Glomerular endothelial cell (primary cell): Measurements from ENCODE around the gene STK16. TPM values are rescaled to one million over a fixed set of nuclear protein-coding genes. Genes with fewer than 3 reads are reported as not detected.
A peak's percentile ranks its signal among the peaks of the same experiment; 100 is the strongest.
"Not testable (repeated sequence)": the region's sequence is repeated elsewhere in the genome, so short reads cannot be mapped to it uniquely, and the experiment has no call there.

ENCODE experiments used
- DNase-seq: peaks from one replicate; pipeline ENCODE4 v3.0.0-alpha.2; 2011; ENCODE audit warnings: low read depth, low spot score; ENCODE audit errors: extremely low read depth
- total RNA-seq: library from RNA; depleted of rRNA; stranded (reverse); fragments of >200 nt; gene quantifications from 2 replicates; pipeline ENCODE4 v1.2.3, GENCODE V29; 2015

Gene STK16
- 5.6 and 13.7 TPM in 2 replicates for total RNA-seq

- peak; percentile 64 for DNase-seq
Observed at GRCh38 chr2:219245148-219245898, at the start of gene STK16, which contains the start of gene GLB1L. Gene STK16 (plus strand): TSS chr2:219245479. CDS start chr2:219246000, 521 bp downstream. Gene GLB1L (minus strand): TSS chr2:219245444. CDS start chr2:219243573, 1,871 bp downstream.

GRCh38 chr2:219197388-219197787 is 47.9 kb upstream of the STK16 start:
- DNase-seq, result no peak

- no peak for DNase-seq
Observed at GRCh38 chr2:219198974-219199373, 46.3 kb upstream of the STK16 start.

GRCh38 chr2:219199470-219200211 is 45.6 kb upstream of the STK16 start:
- DNase-seq, result no peak

- DNase-seq, result not testable (repeated sequence)
Observed at GRCh38 chr2:219200502-219201326, 44.6 kb upstream of the STK16 start.

- not testable (repeated sequence) for DNase-seq
Observed at GRCh38 chr2:219201331-219201730, 43.9 kb upstream of the STK16 start.

- no peak for DNase-seq
Observed at GRCh38 chr2:219204425-219205164, 40.7 kb upstream of the STK16 start.

- no peak for DNase-seq
Observed at GRCh38 chr2:219205165-219205538, 40.1 kb upstream of the STK16 start.

- no peak for DNase-seq
Observed at GRCh38 chr2:219205981-219206327, 39.3 kb upstream of the STK16 start.

GRCh38 chr2:219206328-219207133 is 38.7 kb upstream of the STK16 start, which contains the start of gene ZFAND2B:
Gene ZFAND2B (plus strand): TSS chr2:219206782. CDS start chr2:219206988, 206 bp downstream.
- no peak for DNase-seq

- no peak for DNase-seq
Observed at GRCh38 chr2:219207134-219207883, 38.0 kb upstream of the STK16 start.

GRCh38 chr2:219207884-219208740 is 37.2 kb upstream of the STK16 start:
- no peak for DNase-seq

GRCh38 chr2:219209236-219210195 is 35.8 kb upstream of the STK16 start:
- no peak for DNase-seq

GRCh38 chr2:219210196-219210885 is 34.9 kb upstream of the STK16 start:
- no peak for DNase-seq

- no peak for DNase-seq
Observed at GRCh38 chr2:219210886-219211362, 34.4 kb upstream of the STK16 start.

GRCh38 chr2:219213026-219213415 is 32.3 kb upstream of the STK16 start:
- DNase-seq, result no peak
